Activated CD4-positive, alpha-beta T cell treated with anti-CD3 and anti-CD28 coated beads for 36 hours (primary cell): ENCODE results near the gene CGN. TPM values are rescaled to one million over a fixed set of nuclear protein-coding genes. Genes with fewer than 3 reads are reported as not detected.
"Not testable (repeated sequence)": the region's sequence is repeated elsewhere in the genome, so short reads cannot be mapped to it uniquely, and the experiment has no call there.

Experiments
- ATAC-seq: fragments of 200-7000 bp; cut with Tn5 transposase; one replicate; pipeline ENCODE4 v1.10.0; 2021; ENCODE audit warnings: mild to moderate bottlenecking, moderate library complexity
- CTCF ChIA-PET: fragments of 350-600 bp; sonication (Branson Sonifier 250); formaldehyde crosslinking; loops from one replicate; lab custom pipeline; 2021; ENCODE audit warnings: antibody characterized with exemption; lab: Charles Lee
- POLR2A ChIA-PET: fragments of 350-600 bp; sonication (Branson Sonifier 250); formaldehyde crosslinking; loops from one replicate; lab custom pipeline; 2021; ENCODE audit warnings: antibody characterized with exemption, inconsistent platforms; lab: Charles Lee
- DNase-seq: peaks from one replicate; pipeline ENCODE4 v3.0.0-alpha.2; 2020
- H3K27ac Mint-ChIP-seq: one replicate; pipeline ENCODE4 v1.8.0; 2021; ENCODE audit warnings: mixed read lengths
- H3K27me3 Mint-ChIP-seq: one replicate; pipeline ENCODE4 v1.8.0; 2021; ENCODE audit warnings: mixed read lengths
- H3K36me3 Mint-ChIP-seq: one replicate; pipeline ENCODE4 v1.8.0; 2021; ENCODE audit warnings: low read depth, mixed read lengths
- H3K4me1 Mint-ChIP-seq: one replicate; pipeline ENCODE4 v1.8.0; 2021; ENCODE audit warnings: mixed read lengths
- H3K4me3 Mint-ChIP-seq: one replicate; pipeline ENCODE4 v1.8.0; 2021; ENCODE audit warnings: mild to moderate bottlenecking, moderate library complexity, mixed read lengths
- H3K9me3 Mint-ChIP-seq: one replicate; pipeline ENCODE4 v1.8.0; 2021; ENCODE audit warnings: low read depth, mixed read lengths
- intact Hi-C, 2 experiments: fragments of 100-400 bp; cut with DNase I in 1 of 2; cut with micrococcal nuclease in 1 of 2; formaldehyde crosslinking; loops; one replicate each; pipeline versions ENCODE4 v1.14.2 to v1.15.1; 2022 to 2024; cut with DNase I, micrococcal nuclease
- total RNA-seq, 2 experiments: library from RNA; stranded (reverse); gene quantifications; one replicate each; pipeline ENCODE4 v1.2.3, GENCODE V29; 2021

CGN gene
- total RNA-seq, 2 experiments from 2014 or later: 0.67 to 1.4 TPM

DNA sequence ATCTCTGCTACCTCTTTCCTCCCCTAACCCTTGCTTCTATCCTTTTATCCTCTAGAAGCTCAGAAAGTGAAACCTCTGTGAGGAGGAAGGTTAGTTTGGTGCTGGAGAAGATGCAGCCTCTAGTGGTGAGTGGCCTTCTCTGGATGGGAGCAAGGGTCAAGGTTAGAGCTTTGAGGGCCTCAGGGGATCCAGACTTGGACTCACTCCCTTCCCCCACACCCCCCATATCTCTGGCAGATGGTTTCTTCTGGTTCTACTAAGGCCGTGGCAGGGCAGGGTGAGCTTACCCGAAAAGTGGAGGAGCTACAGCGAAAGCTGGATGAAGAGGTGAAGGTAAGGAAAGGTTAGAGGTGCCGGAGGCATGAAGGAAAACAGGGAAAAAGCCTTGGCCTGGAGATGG, 9.2 kb downstream of the CGN start:
- H3K27me3 Mint-ChIP-seq: no peaks in the 10 kb centered on the region
- DNase-seq (no peak), ATAC-seq (no peak)
- H3K9me3 Mint-ChIP-seq: no peaks in the 10 kb centered on the region
- H3K36me3 Mint-ChIP-seq: no peaks in the 10 kb centered on the region
- ChIA-PET CTCF (interaction anchor here (0.8 to 2.2 kb wide), 4 partner anchors 10 to 55 kb away, joined by 3 to 8 read pairs (median 6); partner anchors contain the start of gene CGN), POLR2A (no interaction called here)
- intact Hi-C loops: no loop called here
- no peaks in the 10 kb centered on the region for H3K4me1 Mint-ChIP-seq
- no peak overlapping the region for H3K27ac Mint-ChIP-seq
- no peak overlapping the region for H3K4me3 Mint-ChIP-seq

GRCh38 chr1:151522427-151522826, 11.2 kb downstream of the CGN start:
- H3K36me3 Mint-ChIP-seq, H3K9me3 Mint-ChIP-seq, H3K4me1 Mint-ChIP-seq, DNase-seq, intact Hi-C loops, POLR2A ChIA-PET, H3K27me3 Mint-ChIP-seq, H3K4me3 Mint-ChIP-seq, ATAC-seq, H3K27ac Mint-ChIP-seq: not testable (repeated sequence)
- CTCF ChIA-PET: interaction anchor here (1.1 to 1.5 kb wide), 3 partner anchors 11 to 71 kb away, joined by 3 to 4 read pairs (median 3); partner anchors contain the start of genes CGN and TUFT1

- Mint-ChIP-seq H3K4me3 (no peak overlapping the region), H3K27ac (no peak overlapping the region), H3K36me3 (no peaks in the 10 kb centered on the region), H3K4me1 (no peaks in the 10 kb centered on the region), H3K27me3 (no peaks in the 10 kb centered on the region), H3K9me3 (no peaks in the 10 kb centered on the region)
- ATAC-seq (no peak), DNase-seq (no peak)
- intact Hi-C loops: no loop called here
- ChIA-PET POLR2A (interaction anchor here (0.6 kb wide), 1 partner anchor 124 kb away, joined by 3 read pairs; no protein-coding TSS in a partner anchor), CTCF (interaction anchor here (0.7 to 1.5 kb wide), 4 partner anchors 12 to 211 kb away, joined by 3 to 4 read pairs (median 4); partner anchors contain the start of gene TUFT1)
Observed at GRCh38 chr1:151523326-151523725, 12.1 kb downstream of the CGN start.

DNA sequence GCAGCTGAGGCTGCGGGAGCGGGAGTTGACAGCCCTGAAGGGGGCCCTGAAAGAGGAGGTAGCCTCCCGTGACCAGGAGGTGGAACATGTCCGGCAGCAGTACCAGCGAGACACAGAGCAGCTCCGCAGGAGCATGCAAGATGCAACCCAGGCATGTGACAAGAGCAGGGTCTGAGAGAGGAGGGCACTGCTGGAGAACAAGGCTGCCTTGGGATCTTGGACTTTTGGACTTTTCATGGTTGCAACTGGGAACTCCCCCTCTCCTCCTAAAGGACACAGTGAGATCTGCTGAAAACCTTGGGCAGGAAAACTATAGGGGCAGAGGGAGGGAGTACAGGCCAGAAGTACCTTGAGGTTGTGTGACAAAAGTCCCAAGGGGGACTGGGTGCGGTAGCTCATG, 13.5 kb downstream of the CGN start:
- no peaks in the 10 kb centered on the region for H3K9me3 Mint-ChIP-seq
- intact Hi-C loops: no loop called here
- H3K27me3 Mint-ChIP-seq: no peaks in the 10 kb centered on the region
- no peak overlapping the region for H3K4me3 Mint-ChIP-seq
- H3K27ac Mint-ChIP-seq: no peak overlapping the region
- ATAC-seq: no peak
- DNase-seq: no peak
- no peaks in the 10 kb centered on the region for H3K36me3 Mint-ChIP-seq
- CTCF ChIA-PET: no interaction called here
- no peaks in the 10 kb centered on the region for H3K4me1 Mint-ChIP-seq
- POLR2A ChIA-PET: no interaction called here

DNA sequence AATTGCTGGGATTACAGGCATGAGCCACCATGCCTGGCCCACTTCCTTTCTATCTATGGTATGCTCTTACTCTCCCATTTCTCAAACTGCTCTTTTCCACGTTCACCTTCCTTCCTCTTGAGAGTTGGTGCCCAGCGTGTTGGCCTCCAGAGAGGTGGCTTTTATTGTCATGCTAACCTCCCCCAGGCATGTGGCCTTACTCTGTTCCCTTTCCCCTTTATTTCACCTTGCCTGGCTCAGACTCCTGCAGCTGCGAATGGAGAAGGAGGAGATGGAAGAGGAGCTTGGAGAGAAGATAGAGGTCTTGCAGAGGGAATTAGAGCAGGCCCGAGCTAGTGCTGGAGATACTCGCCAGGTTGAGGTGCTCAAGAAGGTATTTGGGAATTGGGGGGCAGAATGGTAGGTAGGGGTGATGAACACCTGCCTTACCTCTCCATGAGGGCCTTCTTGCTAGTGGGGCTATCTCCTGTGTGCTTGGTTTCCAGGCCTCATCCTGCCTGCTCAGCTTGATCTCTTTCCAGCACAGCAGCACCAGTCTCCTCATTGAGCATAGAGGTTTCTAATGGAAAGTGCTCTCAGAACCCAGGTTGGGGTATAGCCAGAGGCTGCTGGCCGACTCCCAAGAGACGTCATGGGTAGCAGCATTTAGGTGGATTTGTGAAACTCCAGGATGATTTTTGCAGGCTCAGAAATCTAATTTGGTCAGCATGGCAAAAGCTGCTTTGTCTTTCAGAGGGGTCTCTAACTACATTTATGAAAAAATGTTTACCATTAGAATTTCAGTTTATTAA, 15.7 kb downstream of the CGN start:
- Mint-ChIP-seq H3K4me1 (no peaks in the 10 kb centered on the region), H3K36me3 (no peaks in the 10 kb centered on the region), H3K27me3 (no peaks in the 10 kb centered on the region), H3K4me3 (no peak overlapping the region), H3K9me3 (no peaks in the 10 kb centered on the region), H3K27ac (no peak overlapping the region)
- intact Hi-C loops: no loop called here
- DNase-seq (no peak), ATAC-seq (no peak)
- ChIA-PET POLR2A (no interaction called here), CTCF (interaction anchor here (0.6 kb wide), 1 partner anchor 122 kb away, joined by 3 read pairs; no protein-coding TSS in a partner anchor)

GRCh38 chr1:151529211-151529702, 18.1 kb downstream of the CGN start:
- H3K9me3 Mint-ChIP-seq: no peaks in the 10 kb centered on the region
- no peak for DNase-seq
- no peaks in the 10 kb centered on the region for H3K36me3 Mint-ChIP-seq
- POLR2A ChIA-PET: no interaction called here
- CTCF ChIA-PET: interaction anchor here (0.7 kb wide), 2 partner anchors 11 to 447 kb away, joined by 3 read pairs; no protein-coding TSS in a partner anchor
- H3K4me3 Mint-ChIP-seq: no peak overlapping the region
- ATAC-seq: no peak
- H3K27me3 Mint-ChIP-seq: no peaks in the 10 kb centered on the region
- H3K4me1 Mint-ChIP-seq: no peaks in the 10 kb centered on the region
- intact Hi-C loops: no loop called here
- no peak overlapping the region for H3K27ac Mint-ChIP-seq

DNA sequence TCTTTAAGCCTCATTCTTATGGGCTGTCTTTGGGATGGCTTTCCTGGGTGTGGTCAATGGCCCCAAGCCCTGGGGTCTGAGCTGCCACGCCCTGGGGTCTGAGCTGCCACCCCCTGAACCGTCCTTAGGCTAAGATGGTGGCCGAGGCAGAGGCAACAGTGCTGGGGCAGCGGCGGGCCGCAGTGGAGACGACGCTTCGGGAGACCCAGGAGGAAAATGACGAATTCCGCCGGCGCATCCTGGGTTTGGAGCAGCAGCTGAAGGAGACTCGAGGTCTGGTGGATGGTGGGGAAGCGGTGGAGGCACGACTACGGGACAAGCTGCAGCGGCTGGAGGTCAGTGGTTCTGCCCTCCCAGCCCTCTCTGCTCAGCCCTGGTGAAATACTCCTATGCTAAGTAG, 18.6 kb downstream of the CGN start:
- Mint-ChIP-seq H3K4me1 (no peaks in the 10 kb centered on the region), H3K4me3 (no peak overlapping the region), H3K27ac (no peak overlapping the region), H3K9me3 (no peaks in the 10 kb centered on the region), H3K36me3 (no peaks in the 10 kb centered on the region), H3K27me3 (no peaks in the 10 kb centered on the region)
- ChIA-PET CTCF (interaction anchor here (0.7 to 0.8 kb wide), 3 partner anchors 12 to 446 kb away, joined by 3 to 4 read pairs (median 3); no protein-coding TSS in a partner anchor), POLR2A (no interaction called here)
- no peak for ATAC-seq
- intact Hi-C loops: loop anchor here in 1 of 2 experiments (10.0 kb wide), 1 partner anchor 85 kb away; no protein-coding TSS in a partner anchor
- no peak for DNase-seq

- Mint-ChIP-seq H3K9me3 (no peaks in the 10 kb centered on the region), H3K4me1 (no peaks in the 10 kb centered on the region), H3K27ac (no peak overlapping the region), H3K36me3 (no peaks in the 10 kb centered on the region), H3K4me3 (no peak overlapping the region), H3K27me3 (no peaks in the 10 kb centered on the region)
- intact Hi-C loops: loop anchor here in 1 of 2 experiments (10.0 kb wide), 1 partner anchor 86 kb away; no protein-coding TSS in a partner anchor
- ATAC-seq (no peak), DNase-seq (no peak)
- ChIA-PET POLR2A (no interaction called here), CTCF (interaction anchor here (0.8 kb wide), 1 partner anchor 11 kb away, joined by 4 read pairs; no protein-coding TSS in a partner anchor)
Observed at GRCh38 chr1:151530461-151530860, 19.3 kb downstream of the CGN start.

- intact Hi-C loops: loop anchor here (1.0 to 10.0 kb wide), 4 partner anchors 89 to 303 kb away; no protein-coding TSS in a partner anchor
- Mint-ChIP-seq H3K36me3 (no peaks in the 10 kb centered on the region), H3K4me3 (no peak overlapping the region), H3K9me3 (no peaks in the 10 kb centered on the region), H3K27me3 (no peaks in the 10 kb centered on the region), H3K4me1 (no peaks in the 10 kb centered on the region), H3K27ac (no peak overlapping the region)
- no peak for DNase-seq
- CTCF ChIA-PET: interaction anchor here (0.7 to 1.8 kb wide), 9 partner anchors 16 to 312 kb away, joined by 3 to 6 read pairs (median 3); no protein-coding TSS in a partner anchor
- no peak for ATAC-seq
- POLR2A ChIA-PET: no interaction called here
Observed at GRCh38 chr1:151533870-151534269, 22.7 kb downstream of the CGN start.

GRCh38 chr1:151534662-151535278, 23.6 kb downstream of the CGN start:
- ChIA-PET CTCF (interaction anchor here (0.7 to 1.5 kb wide), 14 partner anchors 12 to 312 kb away, joined by 3 to 6 read pairs (median 3); partner anchors contain the start of gene SNX27), POLR2A (no interaction called here)
- no peaks in the 10 kb centered on the region for H3K27me3 Mint-ChIP-seq
- intact Hi-C loops: loop anchor here (1.0 to 10.0 kb wide), 5 partner anchors 90 to 302 kb away; no protein-coding TSS in a partner anchor
- H3K4me3 Mint-ChIP-seq: no peak overlapping the region
- H3K4me1 Mint-ChIP-seq: peaks cover 5% of the 10 kb centered on the region
- peak; percentile 91 for DNase-seq
- H3K9me3 Mint-ChIP-seq: no peaks in the 10 kb centered on the region
- H3K27ac Mint-ChIP-seq: no peak overlapping the region
- peak; percentile 87 for ATAC-seq
- no peaks in the 10 kb centered on the region for H3K36me3 Mint-ChIP-seq
